ENCODE results near the gene REEP1. TPM values are rescaled to one million over a fixed set of nuclear protein-coding genes. Genes with fewer than 3 reads are reported as not detected.

Gene REEP1
- total and polyA plus RNA-seq, 2 of the 8 experiments (the other 6 are each of a cell fraction or from before 2014, with no cell fraction given), result 0.74 to 1.5 TPM

DNA sequence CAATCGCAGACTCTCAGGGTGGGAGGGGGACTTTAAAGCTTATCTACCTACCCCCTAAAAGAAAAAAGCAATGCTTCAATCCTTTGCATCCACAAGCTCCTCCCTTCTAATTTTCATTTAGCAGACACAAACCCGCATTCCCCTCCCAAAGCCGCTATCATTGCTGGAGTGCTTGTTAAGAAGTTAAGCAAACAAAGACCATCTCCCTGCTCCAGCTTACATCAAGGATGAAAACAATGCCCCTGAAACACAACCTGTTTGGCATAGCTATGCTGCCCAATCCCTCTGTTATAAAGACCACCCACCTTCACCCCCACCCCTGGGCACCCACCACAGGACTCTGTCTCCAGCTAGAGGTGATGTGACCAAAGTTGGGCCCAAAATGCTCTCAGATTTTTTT lies 33.0 kb downstream of the REEP1 start:
- Histone ChIP-seq H2BK12ac (ENCODE audit: low read depth, low read length) (no peak overlapping the region), H4K5ac (ENCODE audit: insufficient read length, low read depth, low read length) (no peak overlapping the region), H3K36me3 (ENCODE audit: control insufficient read depth in 2 of 4, insufficient read depth in 4 of 4, low read length in 3 of 4) (no peaks in the 10 kb centered on the region; a peak in 1 of 8 replicates), H2AK5ac (ENCODE audit: low read depth, low read length) (no peak overlapping the region), H3K9ac (replicated peaks in 1 of 4; ENCODE audit: extremely low read depth in 1 of 4, low read depth in 3 of 4, low read length in 3 of 4) (no peak overlapping the region), H2BK15ac (ENCODE audit: low read length) (no peak overlapping the region), H3K18ac (ENCODE audit: extremely low read depth, low read length) (no peak overlapping the region; the same call in 1 of the 2 replicates), H3K79me1 (ENCODE audit: low read depth, low read length) (no peaks in the 10 kb centered on the region), H2BK120ac (replicated peaks; ENCODE audit: low read depth, low read length) (no peak overlapping the region), H3K4ac (replicated peaks; ENCODE audit: insufficient read length, low read depth, low read length) (no peak overlapping the region), H3K9me3 (ENCODE audit: insufficient read depth in 2 of 2, low read depth in 1 of 2, low read length in 1 of 2) (no peaks in the 10 kb centered on the region), H3K27me3 (replicated peaks in 1 of 4; ENCODE audit: control insufficient read depth in 3 of 4, extremely low read depth in 1 of 4, insufficient read depth in 3 of 4, low read length in 3 of 4) (no peaks in the 10 kb centered on the region), H2BK5ac (ENCODE audit: low read depth, low read length) (no peak overlapping the region), H3K27ac (ENCODE audit: low read depth, low read length) (no peak overlapping the region), H3K4me2 (ENCODE audit: insufficient read depth in 1 of 2, low read depth in 2 of 2, low read length in 2 of 2) (no peak overlapping the region), H3K56ac (replicated peaks; ENCODE audit: insufficient read length, low read depth, low read length) (no peak overlapping the region), H4K8ac (ENCODE audit: extremely low read depth, insufficient read depth, low read length) (no peak overlapping the region), H3K23me2 (ENCODE audit: low read depth, low read length) (no peaks in the 10 kb centered on the region), H2BK20ac (ENCODE audit: low read length) (no peak overlapping the region), H3K4me3 (ENCODE audit: extremely low read depth in 1 of 4, insufficient read depth in 2 of 4, low read depth in 3 of 4, low read length in 4 of 4) (no peak overlapping the region), H3K23ac (ENCODE audit: insufficient read length) (no peak overlapping the region), H4K20me1 (replicated peaks in 1 of 2; ENCODE audit: control insufficient read depth in 1 of 2, insufficient read depth in 2 of 2, low read length in 2 of 2) (no peaks in the 10 kb centered on the region), H3K4me1 (replicated peaks in 1 of 4; ENCODE audit: control insufficient read depth in 3 of 4, insufficient read depth in 4 of 4, low read length in 3 of 4) (no peaks in the 10 kb centered on the region), H3K79me2 (ENCODE audit: control insufficient read depth in 1 of 2, insufficient read depth in 2 of 2, low read length in 2 of 2) (no peaks in the 10 kb centered on the region), H3K14ac (ENCODE audit: insufficient read length) (no peak overlapping the region), H2AFZ (ENCODE audit: low read length) (no peak overlapping the region), H4K91ac (replicated peaks; ENCODE audit: insufficient read length, low read length) (no peak overlapping the region)
- POLR2A ChIA-PET (ENCODE audit: partially characterized antibody), result interaction anchor here (1.0 to 1.1 kb wide), 2 partner anchors 11 to 90 kb away, joined by 3 to 4 read pairs; no protein-coding TSS in a partner anchor
- no peak for FAIRE-seq
- CTCF ChIA-PET (ENCODE audit: partially characterized antibody), result interaction anchor here (1.0 to 1.9 kb wide), 6 partner anchors 8 to 83 kb away, joined by 3 to 7 read pairs (median 4); partner anchors contain the start of gene REEP1
- no peak for DNase-seq (ENCODE audit: low read depth in 1 of 2, low spot score in 2 of 2)
- 66% methylated on average over 3 of the region's 3 CpGs; no CpG with 5 or more reads in 1 of the 2 experiments for WGBS, 2 experiments (ENCODE audit: extremely low coverage in 1 of 2, insufficient coverage in 1 of 2, insufficient read length in 1 of 2, insufficient replicate concordance in 2 of 2, low coverage in 1 of 2, low lambda C conversion rate in 2 of 2, missing lambda C conversion rate in 1 of 2)
- TF ChIP-seq EP300 (IDR thresholded peaks at IDR 0.05; ENCODE audit: borderline replicate concordance in 1 of 2, low read depth in 2 of 2, low read length in 2 of 2), result no peak
- TF ChIP-seq GTF2F1 (IDR thresholded peaks at IDR 0.05; ENCODE audit: borderline replicate concordance, low read depth, low read length), result no peak
- no peak for TF ChIP-seq CTBP2 (IDR thresholded peaks at IDR 0.05; ENCODE audit: borderline replicate concordance, insufficient read depth, insufficient read length, low read length)
- no peak for TF ChIP-seq RAD21 (IDR thresholded peaks at IDR 0.05 in 1 of 2, conservative IDR thresholded peaks at IDR 0.05 in 1 of 2; ENCODE audit: low read depth in 2 of 2, low read length in 2 of 2)
- no peak for TF ChIP-seq SIN3A (conservative IDR thresholded peaks at IDR 0.05 in 1 of 2, IDR thresholded peaks at IDR 0.05 in 1 of 2; ENCODE audit: low read depth in 1 of 2, low read length in 2 of 2)
- TF ChIP-seq TEAD4 (IDR thresholded peaks at IDR 0.05; ENCODE audit: low read depth, low read length), result no peak
- TF ChIP-seq POU5F1 (IDR thresholded peaks at IDR 0.05; ENCODE audit: low read depth, low read length), result no peak
- no peak for TF ChIP-seq NRF1 (IDR thresholded peaks at IDR 0.05; ENCODE audit: low read depth, low read length)
- TF ChIP-seq SUZ12 (IDR thresholded peaks at IDR 0.05; ENCODE audit: low read length), result no peak
- no peak for TF ChIP-seq BRCA1 (IDR thresholded peaks at IDR 0.05; ENCODE audit: low read depth, low read length)
- TF ChIP-seq BCL11A (IDR thresholded peaks at IDR 0.05; ENCODE audit: low read depth in 2 of 2, low read length in 2 of 2), result no peak
- TF ChIP-seq TAF7 (optimal IDR thresholded peaks at IDR 0.05; ENCODE audit: borderline replicate concordance, low read depth, low read length), result no peak
- TF ChIP-seq RFX5 (IDR thresholded peaks at IDR 0.05; ENCODE audit: borderline replicate concordance, low read depth, low read length), result no peak

Data from H1 (cell line).